Measurements from ENCODE around the gene C19orf85. TPM values are rescaled to one million over a fixed set of nuclear protein-coding genes. Genes with fewer than 3 reads are reported as not detected.

Gene C19orf85
- total RNA-seq, 1 experiment from 2014 or later = 0.74 TPM

GRCh38 chr19:55457683-55458457, 6.7 kb downstream of the C19orf85 start:
- Histone ChIP-seq H3K79me2 (ENCODE audit: low read depth) (peaks cover 18% of the 10 kb centered on the region; the same call in 1 of the 2 replicates), H3K27ac (no peak overlapping the region), H3K4me3 (no peak overlapping the region), H3K4me1 (replicated peaks; ENCODE audit: insufficient read depth) (peaks cover 12% of the 10 kb centered on the region), H3K27me3 (ENCODE audit: insufficient read depth, low read depth) (no peaks in the 10 kb centered on the region), H3K36me3 (ENCODE audit: low read depth) (no peaks in the 10 kb centered on the region), H3K4me2 (no peak overlapping the region), H3F3A (ENCODE audit: insufficient read depth, low read depth) (peaks cover 34% of the 10 kb centered on the region; the same call in 1 of the 2 replicates), H3K9me3 (ENCODE audit: insufficient read depth, low read depth) (no peaks in the 10 kb centered on the region), H4K20me1 (ENCODE audit: insufficient read depth) (peaks cover 35% of the 10 kb centered on the region), H2AFZ (no peak overlapping the region), H3K9me2 (ENCODE audit: insufficient read depth) (no peaks in the 10 kb centered on the region)
- ChIA-PET POLR2A (ENCODE audit: unreplicated experiment) (no interaction called here), CTCF (interaction anchor here (0.7 to 1.2 kb wide), 2 partner anchors 17 to 1051 kb away, joined by 5 to 6 read pairs; no protein-coding TSS in a partner anchor)
- intact Hi-C loops (cut with micrococcal nuclease; ENCODE audit: unreplicated experiment) = no loop called here
- DNase-seq = no peak
- TF ChIP-seq EZH2 (IDR thresholded peaks at IDR 0.05; ENCODE audit: low read depth) = no peak
- no peak for TF ChIP-seq CTCF (conservative IDR thresholded peaks at IDR 0.05)
- no TSS peak for BruUV-seq (replicated peaks)

GRCh38 chr19:55456347-55456746, 8.2 kb downstream of the C19orf85 start:
- peaks cover 9% of the 10 kb centered on the region for H3K4me1 ChIP-seq (replicated peaks; ENCODE audit: insufficient read depth)
- no peaks in the 10 kb centered on the region for H3K27me3 ChIP-seq (ENCODE audit: insufficient read depth, low read depth)
- H3K4me3 ChIP-seq = no peak overlapping the region
- CTCF ChIA-PET = no interaction called here
- POLR2A ChIA-PET (ENCODE audit: unreplicated experiment) = no interaction called here
- no peak for DNase-seq
- no peak overlapping the region for H3K4me2 ChIP-seq
- H3K27ac ChIP-seq = no peak overlapping the region
- H2AFZ ChIP-seq = no peak overlapping the region
- H4K20me1 ChIP-seq (ENCODE audit: insufficient read depth) = peaks cover 35% of the 10 kb centered on the region
- no peaks in the 10 kb centered on the region for H3K36me3 ChIP-seq (ENCODE audit: low read depth)
- no peak for TF ChIP-seq CTCF (conservative IDR thresholded peaks at IDR 0.05)
- no peak for TF ChIP-seq EZH2 (IDR thresholded peaks at IDR 0.05; ENCODE audit: low read depth)
- H3K9me3 ChIP-seq (ENCODE audit: insufficient read depth, low read depth) = no peaks in the 10 kb centered on the region
- H3F3A ChIP-seq (ENCODE audit: insufficient read depth, low read depth) = peaks cover 30% of the 10 kb centered on the region; the same call in 1 of the 2 replicates
- H3K9me2 ChIP-seq (ENCODE audit: insufficient read depth) = no peaks in the 10 kb centered on the region
- intact Hi-C loops (cut with micrococcal nuclease; ENCODE audit: unreplicated experiment) = no loop called here
- peaks cover 18% of the 10 kb centered on the region; the same call in 1 of the 2 replicates for H3K79me2 ChIP-seq (ENCODE audit: low read depth)
- no TSS peak for BruUV-seq (replicated peaks)

DNA sequence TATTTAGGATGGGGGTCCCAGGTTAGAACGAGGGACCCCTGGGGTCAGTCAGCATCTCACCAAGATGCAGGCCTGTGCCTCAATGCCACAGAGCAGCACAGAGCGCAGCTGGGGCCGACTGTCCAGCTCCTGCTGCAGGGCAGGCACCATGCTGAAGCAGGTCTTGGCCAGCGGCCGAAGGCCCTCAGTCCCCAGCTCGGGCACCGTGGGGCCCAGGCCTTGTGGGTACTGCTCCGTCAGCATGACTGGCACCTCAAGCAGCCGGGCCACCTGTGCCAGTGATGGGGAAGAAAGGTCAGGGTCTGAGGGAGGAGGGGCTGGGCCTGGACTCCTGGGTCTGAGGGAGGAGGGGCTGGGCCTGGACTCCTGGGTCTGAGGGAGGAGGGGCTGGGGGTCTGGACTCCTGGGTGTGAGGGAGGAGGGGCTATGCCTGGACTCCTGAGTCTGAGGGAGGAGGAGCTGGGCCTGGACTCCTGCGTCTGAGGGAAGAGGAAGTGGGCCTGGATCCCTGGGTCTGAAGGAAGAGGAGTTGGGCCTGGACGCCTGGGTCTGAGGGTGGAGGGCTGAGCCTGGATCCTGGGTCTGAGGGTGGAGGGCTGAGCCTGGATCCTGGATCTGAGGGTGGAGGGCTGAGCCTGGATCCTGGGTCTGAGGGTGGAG, 8.8 kb downstream of the C19orf85 start:
- CTCF ChIA-PET = no interaction called here
- TF ChIP-seq CTCF (conservative IDR thresholded peaks at IDR 0.05) = no peak
- TF ChIP-seq EZH2 (IDR thresholded peaks at IDR 0.05; ENCODE audit: low read depth) = no peak
- no TSS peak for BruUV-seq (replicated peaks)

More for the DNA sequence above, 8.8 kb downstream of the C19orf85 start:
- intact Hi-C loops (cut with micrococcal nuclease; ENCODE audit: unreplicated experiment) = no loop called here
- Histone ChIP-seq H3K4me1 (replicated peaks; ENCODE audit: insufficient read depth) (peaks cover 7% of the 10 kb centered on the region), H3K79me2 (ENCODE audit: low read depth) (peaks cover 14% of the 10 kb centered on the region; the same call in 1 of the 2 replicates), H3K36me3 (ENCODE audit: low read depth) (no peaks in the 10 kb centered on the region), H3K4me3 (no peak overlapping the region), H3K4me2 (no peak overlapping the region), H3K27me3 (ENCODE audit: insufficient read depth, low read depth) (no peaks in the 10 kb centered on the region), H3K9me2 (ENCODE audit: insufficient read depth) (no peaks in the 10 kb centered on the region), H3K9me3 (ENCODE audit: insufficient read depth, low read depth) (no peaks in the 10 kb centered on the region), H2AFZ (no peak overlapping the region), H3F3A (ENCODE audit: insufficient read depth, low read depth) (peaks cover 29% of the 10 kb centered on the region; the same call in 1 of the 2 replicates), H3K27ac (no peak overlapping the region), H4K20me1 (ENCODE audit: insufficient read depth) (peaks cover 34% of the 10 kb centered on the region)
- no peak for DNase-seq
- POLR2A ChIA-PET (ENCODE audit: unreplicated experiment) = no interaction called here

All from PC-9 (cell line).